HG03045 (cell line): ENCODE measurements around the gene RNF181.
"Not testable (repeated sequence)": the region's sequence is repeated elsewhere in the genome, so short reads cannot be mapped to it uniquely, and the experiment has no call there.

Experiments used
- ATAC-seq: cut with Tn5 transposase; IDR thresholded peaks from one replicate; pipeline ENCODE4 v1.9.1; 2021; ENCODE audit warnings: mild to moderate bottlenecking, moderate library complexity; ENCODE audit not compliant: unreplicated experiment

RNF181 gene, protein sequence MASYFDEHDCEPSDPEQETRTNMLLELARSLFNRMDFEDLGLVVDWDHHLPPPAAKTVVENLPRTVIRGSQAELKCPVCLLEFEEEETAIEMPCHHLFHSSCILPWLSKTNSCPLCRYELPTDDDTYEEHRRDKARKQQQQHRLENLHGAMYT

DNA sequence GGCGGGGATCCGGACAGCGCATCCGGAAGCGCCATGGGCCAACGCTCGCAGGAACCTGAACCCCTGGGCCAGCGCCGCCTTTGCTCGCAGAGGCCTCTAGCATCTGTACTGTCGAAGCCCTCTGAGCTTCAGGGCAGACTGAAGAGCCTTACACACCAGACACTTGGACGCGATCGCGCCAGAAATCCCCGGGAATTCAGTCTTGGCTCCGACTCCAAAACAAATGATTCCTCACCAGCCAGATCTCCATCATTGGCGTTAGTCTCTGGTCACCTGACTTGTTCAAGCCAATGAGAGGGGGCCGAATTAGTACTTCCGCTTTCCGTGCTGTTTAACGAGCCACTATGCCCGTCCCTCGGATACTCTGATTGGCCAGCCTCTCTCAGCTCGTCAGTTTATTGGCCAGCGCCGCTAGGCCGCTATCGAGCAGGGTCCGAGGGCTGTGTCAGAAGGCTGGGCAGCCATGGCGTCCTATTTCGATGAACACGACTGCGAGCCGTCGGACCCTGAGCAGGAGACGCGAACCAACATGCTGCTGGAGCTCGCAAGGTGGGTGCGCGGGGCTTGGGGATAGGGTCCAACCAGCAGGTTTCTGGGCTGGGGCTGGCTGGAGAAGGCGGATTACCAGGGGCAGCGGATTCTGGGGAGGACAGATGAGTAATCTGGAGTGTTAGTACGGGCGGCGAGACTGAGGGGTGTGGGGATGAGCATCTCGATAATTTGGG, at the start of gene RNF181:
RNF181 (plus strand) TSS at position 445 of the 725 bp plus-strand sequence; CDS start at position 464, 19 bp downstream.
- ATAC-seq: peak; percentile 98

GRCh38 chr2:85545780-85546240, 49.7 kb upstream of the RNF181 start:
- no peak for ATAC-seq

DNA sequence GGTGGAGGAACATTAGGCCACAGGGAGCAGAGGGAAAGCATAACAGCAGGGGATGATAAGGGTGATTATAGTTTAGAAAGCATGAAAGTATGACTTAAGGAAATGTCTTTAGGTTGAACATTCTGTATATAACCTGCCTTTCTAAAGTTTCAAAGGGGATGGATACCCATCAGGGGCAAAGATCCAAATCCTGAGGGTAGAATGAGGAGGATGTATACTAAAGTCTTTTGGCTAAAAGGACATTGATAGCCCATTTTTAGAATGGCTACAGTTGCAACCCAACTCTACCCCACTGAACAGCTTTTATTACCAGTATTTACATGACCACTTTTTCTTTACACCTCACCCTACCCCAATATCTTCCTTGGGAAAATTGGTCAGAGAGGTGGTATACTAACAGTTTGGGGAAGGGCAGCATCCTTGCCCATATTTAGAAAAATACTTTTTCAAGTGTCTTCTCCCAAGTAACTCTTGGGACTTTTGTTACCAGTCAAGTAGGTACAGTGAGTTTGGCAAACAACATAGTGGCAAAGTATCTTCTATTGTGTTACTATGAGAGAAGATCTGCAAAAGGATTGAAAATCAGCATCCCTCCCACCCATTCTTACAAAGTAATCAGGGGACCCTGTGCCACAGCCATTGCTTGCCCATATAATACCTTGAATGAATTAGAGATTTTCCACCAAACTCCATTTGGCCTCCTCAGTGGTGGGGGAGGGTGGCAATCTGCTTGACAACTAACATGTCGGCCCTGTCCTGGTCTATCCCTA, 48.3 kb upstream of the RNF181 start:
- no peak for ATAC-seq

DNA sequence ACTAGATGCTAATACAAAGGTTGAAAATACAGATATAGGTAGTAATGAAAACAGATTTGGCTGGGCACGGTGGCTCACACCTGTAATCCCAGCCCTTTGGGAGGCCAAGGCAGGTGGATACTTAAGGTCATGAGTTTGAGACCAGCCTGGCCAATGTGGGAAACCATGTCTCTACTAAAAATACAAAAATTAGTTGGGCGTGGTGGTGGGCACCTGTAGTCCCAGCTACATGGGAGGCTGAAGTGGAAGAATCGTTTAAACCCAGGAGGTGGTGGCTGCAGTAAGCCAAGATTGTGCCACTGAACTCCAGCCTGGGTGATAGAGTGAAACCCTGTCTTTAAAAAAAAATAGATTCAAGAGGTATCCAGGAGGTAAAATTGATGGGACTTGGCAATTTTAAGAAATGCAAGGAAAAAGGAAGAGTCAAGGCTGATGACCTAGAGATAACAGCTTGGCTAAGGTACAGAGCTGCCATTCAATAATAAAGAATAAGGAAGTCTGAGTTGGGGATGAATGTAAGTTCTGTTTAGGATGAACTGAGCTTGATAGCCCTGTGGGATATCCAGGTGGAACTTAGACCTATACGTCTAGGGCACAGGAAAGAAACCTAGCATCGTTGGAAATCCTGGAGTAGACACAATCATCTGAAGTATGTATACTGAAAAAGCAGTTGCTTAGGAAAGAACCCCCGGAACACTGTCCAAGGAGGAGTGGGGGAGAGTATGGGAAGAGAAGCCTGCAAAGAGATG, 47.5 kb upstream of the RNF181 start:
- ATAC-seq: no peak

DNA sequence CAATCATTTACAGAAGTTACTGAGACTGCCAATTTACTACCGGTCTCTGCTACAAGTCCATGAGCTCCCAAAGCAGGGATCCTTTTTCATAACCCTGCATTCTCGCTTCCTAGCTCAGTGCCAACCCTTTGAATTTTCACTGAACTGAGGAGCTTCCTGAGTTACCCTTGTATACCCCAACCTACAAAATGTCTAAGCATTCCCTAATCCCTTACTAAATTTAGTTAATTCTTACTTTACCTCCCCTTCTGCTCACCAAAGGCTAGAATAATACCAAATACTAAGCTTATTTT, 47.0 kb upstream of the RNF181 start:
- ATAC-seq: no peak

- ATAC-seq: no peak
Observed at GRCh38 chr2:85549095-85549494, 46.5 kb upstream of the RNF181 start.

DNA sequence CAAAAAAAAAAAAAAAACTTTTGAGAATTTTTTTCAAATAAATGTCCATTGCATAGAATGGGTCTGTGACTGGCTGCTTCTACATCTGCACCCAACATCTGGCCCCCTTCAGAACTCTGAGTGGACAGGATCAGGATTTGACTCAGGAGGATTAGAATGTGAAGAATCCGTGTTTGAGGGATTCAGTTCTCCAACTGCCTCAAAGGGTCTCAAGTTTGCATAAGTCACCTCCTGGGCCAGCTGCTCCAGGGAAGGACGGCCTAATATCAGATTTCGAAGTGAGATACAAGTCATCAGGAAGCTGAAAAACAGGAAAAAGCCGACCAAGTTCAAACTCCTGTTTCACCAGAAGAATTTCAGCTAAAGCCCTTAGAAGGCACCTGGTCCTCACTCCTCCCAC, 45.7 kb upstream of the RNF181 start:
- no peak for ATAC-seq

GRCh38 chr2:85550486-85550885, 45.1 kb upstream of the RNF181 start:
- no peak for ATAC-seq

DNA sequence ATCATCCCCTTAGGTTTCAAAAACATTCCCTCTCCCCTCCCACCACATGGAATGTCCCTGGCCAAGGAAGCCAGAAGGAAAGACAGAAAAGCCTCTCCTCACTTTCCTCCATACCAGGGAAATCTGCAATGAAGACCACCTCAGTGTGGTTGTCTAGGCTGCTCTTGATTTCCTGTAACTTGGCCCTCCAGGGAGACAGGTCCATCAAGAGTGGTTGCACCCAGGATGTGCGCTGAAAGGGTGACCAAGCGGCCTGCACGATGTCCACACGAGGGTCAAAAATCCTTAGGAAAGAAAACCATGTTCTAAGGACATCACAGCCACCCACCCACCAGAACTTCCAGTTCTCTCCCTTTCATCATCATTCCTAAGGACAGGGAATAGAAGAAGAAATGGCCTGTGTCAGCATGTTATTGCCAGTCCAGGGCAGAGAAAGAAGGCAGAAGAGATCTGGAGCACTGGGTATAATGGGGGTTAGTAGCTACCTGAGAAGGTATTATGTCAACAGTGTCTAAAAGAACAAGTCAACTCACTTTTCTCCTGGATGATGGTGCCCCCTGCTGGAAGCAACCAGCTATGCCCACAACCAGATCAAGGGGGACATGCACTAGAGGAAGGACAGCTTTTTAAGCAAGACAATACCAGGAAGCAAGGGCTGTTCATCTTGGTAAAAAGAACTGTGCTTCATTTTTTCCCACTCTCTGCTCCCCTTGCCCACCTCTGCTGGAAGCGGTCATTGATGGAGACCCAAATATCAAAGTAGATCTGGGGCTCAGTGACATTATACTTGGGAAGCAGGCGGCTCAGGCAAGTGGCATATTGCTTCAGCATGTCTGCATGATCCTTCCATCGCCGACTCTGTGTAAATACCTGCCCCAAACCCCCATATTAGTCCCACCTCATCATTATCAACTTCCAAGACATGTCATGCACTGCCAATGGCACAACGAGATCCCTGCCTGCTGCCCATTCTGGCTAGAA, 43.6 kb upstream of the RNF181 start:
- ATAC-seq: no peak

DNA sequence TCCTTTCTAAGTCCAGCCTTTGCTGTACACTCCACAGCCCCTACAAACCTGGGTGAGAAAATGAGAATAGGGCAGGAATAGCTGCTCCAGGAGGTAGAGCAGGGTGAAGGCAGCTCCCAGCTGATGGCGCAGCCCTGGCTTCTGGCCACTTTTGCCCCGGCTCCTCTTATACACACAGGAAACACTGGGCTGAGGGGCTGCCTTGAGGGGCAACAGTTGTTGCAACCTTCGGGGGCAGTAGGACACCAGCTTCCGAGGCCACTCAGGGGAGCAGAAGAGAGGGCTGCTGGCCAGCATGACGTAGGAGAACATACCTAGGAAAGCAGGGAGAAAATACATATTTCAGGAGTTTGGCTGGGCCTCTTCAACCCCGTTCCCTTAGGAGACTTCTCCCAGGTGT, 42.4 kb upstream of the RNF181 start:
- no peak for ATAC-seq

- ATAC-seq: no peak
Observed at GRCh38 chr2:85554980-85555612, 40.4 kb upstream of the RNF181 start.

DNA sequence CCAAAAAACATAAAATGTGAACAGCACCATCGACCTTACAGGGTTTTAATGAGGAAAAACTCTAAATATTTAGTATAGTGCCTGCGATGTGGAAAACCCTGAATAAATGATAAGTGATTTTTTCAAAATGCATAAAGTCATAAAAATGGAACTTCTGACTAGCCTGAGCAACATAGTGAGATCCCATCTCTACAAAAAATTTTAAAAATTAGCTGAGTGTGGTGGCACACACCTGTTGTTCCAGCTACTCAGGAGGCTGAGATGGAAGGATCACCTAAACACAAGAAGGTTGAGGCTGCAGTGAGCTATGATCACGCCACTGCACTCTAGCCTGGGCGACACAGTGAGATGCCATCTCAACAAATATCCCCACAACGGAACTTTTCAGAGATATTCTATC, 38.4 kb upstream of the RNF181 start:
- no peak for ATAC-seq

DNA sequence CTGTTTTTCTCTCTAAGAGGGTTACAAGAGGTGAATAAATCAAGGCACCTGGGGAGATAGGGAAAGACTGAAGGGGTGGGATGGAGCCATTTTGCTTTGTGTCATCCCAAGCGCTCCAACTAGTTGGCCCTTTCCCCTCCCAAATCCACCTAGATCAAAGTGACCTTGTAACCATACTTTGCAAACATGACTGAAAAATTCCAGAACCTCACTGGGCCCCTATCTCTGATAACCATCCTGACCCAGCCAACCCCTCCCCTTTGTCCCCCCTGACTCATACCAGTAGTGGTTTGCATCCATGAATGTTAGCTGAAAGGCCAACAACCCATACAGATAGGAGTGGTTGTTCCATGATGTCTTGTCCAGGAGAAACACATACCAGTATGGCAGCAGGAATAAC, 37.4 kb upstream of the RNF181 start:
- no peak for ATAC-seq

GRCh38 chr2:85560403-85560726, 35.2 kb upstream of the RNF181 start:
- ATAC-seq: not testable (repeated sequence)

DNA sequence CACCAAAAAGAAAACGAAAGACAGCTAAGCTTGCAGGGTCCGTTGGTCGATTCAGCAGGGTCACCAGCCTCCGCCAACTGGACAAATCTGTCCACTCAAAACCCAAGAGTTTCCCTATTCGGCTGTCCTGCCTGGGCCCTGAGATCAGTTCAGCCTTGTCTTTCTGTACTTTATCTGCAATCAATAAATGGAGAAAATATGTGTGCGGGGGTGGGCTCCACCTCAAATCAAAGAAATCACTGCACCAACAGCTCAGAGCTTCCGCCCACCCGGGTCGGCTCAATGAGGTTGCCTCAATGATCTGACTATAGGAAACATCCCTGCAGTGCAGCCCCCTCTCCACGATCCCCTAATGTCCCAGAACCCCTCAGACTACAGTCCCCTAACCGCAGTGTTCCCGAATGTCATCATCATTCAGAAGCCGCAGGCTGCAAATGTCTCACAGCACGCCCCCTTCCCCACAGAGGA, 34.7 kb upstream of the RNF181 start:
- ATAC-seq: peak; percentile 33

- ATAC-seq: peak; percentile 92
Observed at GRCh38 chr2:85561280-85562212, 34.0 kb upstream of the RNF181 start, which contains the start of gene GGCX. TSS of gene GGCX (minus strand) at chr2:85561493. CDS start at chr2:85561428, 65 bp downstream.

DNA sequence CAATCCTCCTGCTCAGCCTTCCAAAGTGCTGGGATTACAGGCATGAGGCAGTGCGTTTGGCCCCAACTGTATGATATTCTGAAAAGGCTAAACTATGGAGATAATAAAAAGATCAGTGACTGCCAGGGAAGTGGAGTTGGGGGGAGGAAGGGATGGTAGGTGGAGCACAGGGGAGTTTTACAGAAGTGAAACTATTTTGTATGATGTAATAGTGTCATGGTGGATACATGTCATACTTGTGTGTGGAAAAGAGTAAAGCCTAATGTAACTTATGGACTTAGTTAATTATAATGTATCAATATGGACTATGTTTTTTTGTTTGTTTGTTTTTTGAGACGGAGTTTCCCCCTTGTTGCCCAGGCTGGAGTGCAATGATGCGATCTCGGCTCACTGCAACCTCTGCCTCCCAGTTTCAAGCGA, 31.4 kb upstream of the RNF181 start:
- ATAC-seq: no peak

- no peak for ATAC-seq
Observed at GRCh38 chr2:85566265-85566664, 29.3 kb upstream of the RNF181 start.

DNA sequence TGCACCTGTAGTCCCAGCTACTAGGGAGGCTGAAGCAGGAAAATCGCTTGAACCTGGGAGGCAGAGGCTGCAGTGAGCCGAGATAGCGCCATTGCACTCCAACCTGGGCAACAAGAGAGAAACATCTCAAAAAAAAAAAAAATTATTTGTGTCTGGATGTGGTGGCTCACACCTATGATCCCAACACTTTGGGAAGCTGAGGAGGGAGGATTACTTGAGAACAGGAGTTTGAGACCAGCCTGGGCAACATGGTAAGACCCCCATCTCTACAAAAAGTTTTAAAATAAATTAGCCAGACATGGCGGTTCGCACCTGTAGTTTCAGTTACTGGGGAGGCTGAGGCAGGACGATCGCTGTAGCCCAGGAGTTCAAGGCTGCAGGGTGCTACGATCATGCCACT, 19.8 kb upstream of the RNF181 start:
- no peak for ATAC-seq
